ENCODE measurements around the gene IGFBP6. TPM values are rescaled to one million over a fixed set of nuclear protein-coding genes. Genes with fewer than 3 reads are reported as not detected.

Gene IGFBP6
- polyA plus RNA-seq, 1 of the 3 experiments (the other 2 are of a cell fraction), result 570 TPM

- H3K36me3 ChIP-seq (replicated peaks in 1 of 2; ENCODE audit: control insufficient read depth in 1 of 2, insufficient read depth in 2 of 2, low read length in 1 of 2), result peaks cover 11 to 22% of the 10 kb centered on the region in 2 experiments
- H3K27ac ChIP-seq (ENCODE audit: low read depth in 2 of 2, low read length in 1 of 2), result peak overlapping the region; percentile 35 to 78; a peak in 3 of 4 replicates
- ChIA-PET CTCF (interaction anchor here (0.6 to 13.8 kb wide), 12 partner anchors 10 to 169 kb away, joined by 3 to 182 read pairs (median 6); partner anchors contain the start of gene IGFBP6), POLR2A (interaction anchor here (0.7 to 2.1 kb wide), 4 partner anchors 14 to 48 kb away, joined by 3 to 9 read pairs (median 4); partner anchors contain the start of genes EIF4B and SPRYD3)
- no peaks in the 10 kb centered on the region for H3K9me2 ChIP-seq
- H3K4me1 ChIP-seq (ENCODE audit: control insufficient read depth in 1 of 2, insufficient read depth in 2 of 2, low read depth in 1 of 2, low read length in 1 of 2), result peaks cover 25 to 46% of the 10 kb centered on the region in 2 experiments
- H3K4me3 ChIP-seq (ENCODE audit: low read depth in 2 of 2, low read length in 1 of 2), result peak overlapping the region; percentile 66
- TF ChIP-seq FOXJ3 (CRISPR knock-in tag; IDR thresholded peaks at IDR 0.05) (no peak), NRF1 (IDR thresholded peaks at IDR 0.05; ENCODE audit: low read depth, low read length) (peak; percentile 22; the same call in 1 of the 2 replicates), MXI1 (IDR thresholded peaks at IDR 0.05; ENCODE audit: low read depth, low read length) (peak; percentile 75; the same call in 1 of the 2 replicates), POLR2AphosphoS5 (IDR thresholded peaks at IDR 0.05; ENCODE audit: low read depth, low read length) (peak; percentile 22; the same call in 1 of the 2 replicates), MAX (IDR thresholded peaks at IDR 0.05; ENCODE audit: low read depth) (peak; percentile 55; the same call in 1 of the 2 replicates)
- WGBS (ENCODE audit: low lambda C conversion rate), result 23% methylated on average over 17 of the region's 48 CpGs
- H3K9me3 ChIP-seq, result no peaks in the 10 kb centered on the region
- H3K4me2 ChIP-seq, result peak overlapping the region; percentile 99
- no peaks in the 10 kb centered on the region for H3K27me3 ChIP-seq (ENCODE audit: insufficient read depth)
- H4K20me1 ChIP-seq (ENCODE audit: insufficient read depth), result no peaks in the 10 kb centered on the region
- H3K9ac ChIP-seq, result peak overlapping the region; percentile 13; the same call in 1 of the 2 replicates
- DNase-seq, result peak; percentile 97
- peaks cover 19% of the 10 kb centered on the region for H3F3A ChIP-seq (replicated peaks; ENCODE audit: insufficient read depth)
- H3K79me2 ChIP-seq (ENCODE audit: insufficient read depth), result peaks cover 25% of the 10 kb centered on the region
- H2AFZ ChIP-seq (ENCODE audit: low read depth), result 0 out of 2 replicates have a peak overlapping the region, but pooled peaks have one; percentile 50
These were observed 43.2 kb upstream of the IGFBP6 start for GRCh38 chr12:53054112-53054878.

- no peaks in the 10 kb centered on the region for H3K27me3 ChIP-seq (ENCODE audit: insufficient read depth)
- H2AFZ ChIP-seq (ENCODE audit: low read depth), result no peak overlapping the region
- no peak overlapping the region for H3K9ac ChIP-seq
- POLR2A ChIA-PET, result interaction anchor here (2.1 kb wide), 1 partner anchor 24 kb away, joined by 9 read pairs; the partner anchor contains the start of gene SPRYD3
- peaks cover 20 to 36% of the 10 kb centered on the region in 2 experiments; a peak in 3 of 4 replicates for H3K4me1 ChIP-seq (ENCODE audit: control insufficient read depth in 1 of 2, insufficient read depth in 2 of 2, low read depth in 1 of 2, low read length in 1 of 2)
- peaks cover 18% of the 10 kb centered on the region for H3F3A ChIP-seq (replicated peaks; ENCODE audit: insufficient read depth)
- no peak overlapping the region for H3K4me3 ChIP-seq (ENCODE audit: low read depth in 2 of 2, low read length in 1 of 2)
- H3K4me2 ChIP-seq, result no peak overlapping the region
- H3K79me2 ChIP-seq (ENCODE audit: insufficient read depth), result peaks cover 11% of the 10 kb centered on the region
- CTCF ChIA-PET, result interaction anchor here (0.9 to 14.5 kb wide), 7 partner anchors 8 to 142 kb away, joined by 3 to 385 read pairs (median 12); partner anchors contain the start of genes IGFBP6, SOAT2 and SPRYD3
- no peak overlapping the region for H3K27ac ChIP-seq (ENCODE audit: low read depth in 2 of 2, low read length in 1 of 2)
- WGBS (ENCODE audit: low lambda C conversion rate), result 83% methylated on average over 15 of the region's 15 CpGs
- H3K9me2 ChIP-seq, result no peaks in the 10 kb centered on the region
- no peak for DNase-seq
- no peaks in the 10 kb centered on the region for H4K20me1 ChIP-seq (ENCODE audit: insufficient read depth)
- peaks cover 19 to 27% of the 10 kb centered on the region in 2 experiments for H3K36me3 ChIP-seq (replicated peaks in 1 of 2; ENCODE audit: control insufficient read depth in 1 of 2, insufficient read depth in 2 of 2, low read length in 1 of 2)
- H3K9me3 ChIP-seq, result no peaks in the 10 kb centered on the region
- TF ChIP-seq POLR2AphosphoS5 (IDR thresholded peaks at IDR 0.05; ENCODE audit: low read depth, low read length) (no peak), NRF1 (IDR thresholded peaks at IDR 0.05; ENCODE audit: low read depth, low read length) (no peak), EZH2phosphoT487 (IDR thresholded peaks at IDR 0.05; ENCODE audit: borderline replicate concordance, low read depth) (no peak), MAX (IDR thresholded peaks at IDR 0.05; ENCODE audit: low read depth) (no peak), MEF2A (IDR thresholded peaks at IDR 0.05; ENCODE audit: borderline replicate concordance, low read depth) (no peak), JUND (IDR thresholded peaks at IDR 0.05) (no peak), FOXJ3 (CRISPR knock-in tag; IDR thresholded peaks at IDR 0.05) (no peak), SIN3A (IDR thresholded peaks at IDR 0.05; ENCODE audit: borderline replicate concordance, low read depth, low read length) (no peak), TAF1 (IDR thresholded peaks at IDR 0.05; ENCODE audit: borderline replicate concordance, low read depth, low read length) (no peak), FOXM1 (IDR thresholded peaks at IDR 0.05; ENCODE audit: low read depth) (no peak), FOSL2 (IDR thresholded peaks at IDR 0.05; ENCODE audit: borderline replicate concordance, low read depth) (no peak), CHD2 (IDR thresholded peaks at IDR 0.05; ENCODE audit: low read length, partially characterized antibody) (no peak), GATA2 (CRISPR knock-in tag; IDR thresholded peaks at IDR 0.05) (no peak), CTCF (IDR thresholded peaks at IDR 0.05) (no peak), TEAD4 (IDR thresholded peaks at IDR 0.05; ENCODE audit: borderline replicate concordance, insufficient read depth) (no peak), TCF12 (IDR thresholded peaks at IDR 0.05) (no peak)
These were observed 41.8 kb upstream of the IGFBP6 start for GRCh38 chr12:53055471-53056266.

All from SK-N-SH (cell line).